Adipocyte (in vitro differentiated cells): Measurements from ENCODE around the gene KSR2.

ENCODE experiments used
- DNase-seq: peaks from one replicate; pipeline ENCODE4 v3.0.0-alpha.2; 2015; ENCODE audit warnings: low read depth
- H3K27me3 ChIP-seq: replicated peaks from 2 replicates; pipeline ENCODE4 v1.7.0; 2013; ENCODE audit warnings: mild to moderate bottlenecking, low read length, moderate library complexity; ENCODE audit not compliant: control insufficient read depth, insufficient read depth
- H3K36me3 ChIP-seq: 2 replicates; pipeline ENCODE4 v1.7.0; 2013; ENCODE audit warnings: low read length, mild to moderate bottlenecking, moderate library complexity; ENCODE audit not compliant: control insufficient read depth, insufficient read depth, severe bottlenecking
- H3K4me1 ChIP-seq: 2 replicates; pipeline ENCODE4 v1.7.0; 2013; ENCODE audit warnings: mild to moderate bottlenecking, low read length, moderate library complexity; ENCODE audit not compliant: control insufficient read depth, insufficient read depth
- H3K4me3 ChIP-seq: 2 replicates; pipeline ENCODE4 v1.7.0; 2013; ENCODE audit warnings: mild to moderate bottlenecking, low read length, moderate library complexity
- H3K9ac ChIP-seq: 2 replicates; pipeline ENCODE4 v1.7.0; 2013; ENCODE audit warnings: mild to moderate bottlenecking, low read length, moderate library complexity
- H3K9me3 ChIP-seq: 2 replicates; pipeline ENCODE4 v1.7.0; 2013; ENCODE audit warnings: mild to moderate bottlenecking, low read length, moderate library complexity; ENCODE audit not compliant: control insufficient read depth

Gene KSR2

DNA sequence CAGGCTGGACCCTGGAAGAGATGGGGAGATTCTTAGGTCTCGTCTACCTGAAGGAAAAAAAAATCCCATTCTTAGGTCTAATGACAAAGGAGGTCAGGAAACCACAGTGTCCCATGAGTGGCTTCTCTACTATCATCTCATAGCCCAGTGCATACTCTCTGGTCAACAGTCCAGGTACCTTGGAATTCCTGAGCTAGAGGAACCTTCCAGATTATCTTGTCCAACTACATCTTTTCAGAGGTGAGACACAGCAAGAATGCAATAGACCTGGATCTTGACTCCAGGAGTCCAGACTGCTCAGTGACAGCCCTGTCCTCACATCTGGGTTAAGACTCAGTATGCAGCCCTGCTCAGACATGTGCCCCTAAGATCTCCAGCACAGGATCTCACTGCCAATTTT, 429.9 kb downstream of the KSR2 start:
- H3K9me3 ChIP-seq: peaks cover 8% of the 10 kb centered on the region
- H3K4me1 ChIP-seq: no peaks in the 10 kb centered on the region
- H3K9ac ChIP-seq: no peak overlapping the region
- H3K36me3 ChIP-seq: no peaks in the 10 kb centered on the region
- H3K27me3 ChIP-seq: peaks cover 37% of the 10 kb centered on the region
- no peak for DNase-seq
- no peak overlapping the region for H3K4me3 ChIP-seq

DNA sequence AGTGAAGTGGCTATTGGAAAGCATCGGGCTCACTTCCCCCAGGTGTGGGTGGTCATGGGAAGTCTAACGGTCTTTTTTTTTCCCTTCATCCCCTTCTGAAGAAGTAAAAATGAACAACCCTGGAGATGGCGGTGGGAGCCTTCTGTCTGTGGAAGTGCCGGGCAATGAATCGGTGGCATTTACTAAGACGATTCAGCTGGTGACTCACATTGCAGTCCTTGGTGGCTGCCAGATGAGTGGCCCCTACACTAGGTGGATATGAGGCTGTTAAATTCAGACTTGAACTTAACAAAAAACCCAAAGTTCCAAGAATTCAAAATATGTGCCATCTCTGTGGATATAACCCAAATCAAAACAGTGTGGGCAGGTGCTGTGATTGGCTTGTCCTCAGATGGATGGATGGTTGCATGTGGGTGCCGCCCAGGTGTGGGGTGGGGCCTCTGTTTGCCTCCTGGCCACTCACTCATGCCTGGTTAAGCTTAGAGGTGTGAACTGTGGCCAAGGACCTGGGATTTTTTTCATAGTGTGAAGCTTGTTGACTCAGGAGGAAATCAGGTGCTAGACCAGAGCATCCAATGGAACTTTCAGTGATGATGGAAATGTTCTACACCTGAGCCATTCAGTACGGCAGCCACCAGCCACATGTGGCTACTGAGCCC, 430.6 kb downstream of the KSR2 start:
- Histone ChIP-seq H3K9me3 (peaks cover 3% of the 10 kb centered on the region), H3K9ac (no peak overlapping the region), H3K27me3 (peaks cover 39% of the 10 kb centered on the region), H3K4me1 (no peaks in the 10 kb centered on the region), H3K4me3 (no peak overlapping the region), H3K36me3 (no peaks in the 10 kb centered on the region)
- DNase-seq: no peak

DNA sequence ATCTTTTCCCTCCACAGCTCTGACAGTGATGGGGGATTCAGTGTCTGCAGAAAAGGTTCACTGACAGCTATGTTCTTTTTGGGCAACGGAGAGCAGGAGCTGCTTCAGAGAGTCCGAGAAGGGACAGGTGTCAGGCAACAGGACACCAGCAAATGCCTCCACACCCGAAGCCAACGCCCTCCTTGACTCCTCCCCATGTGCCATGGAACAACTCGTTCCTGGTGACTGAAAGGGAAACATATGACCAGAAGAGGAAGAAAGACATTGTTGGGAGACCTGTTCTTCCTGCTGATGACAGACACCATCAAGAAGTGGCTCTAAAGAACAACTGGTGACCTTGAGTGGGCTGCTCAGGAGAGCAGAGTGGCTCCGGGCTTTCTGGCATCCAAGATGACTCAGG, 435.1 kb downstream of the KSR2 start:
- Histone ChIP-seq H3K4me3 (no peak overlapping the region), H3K9me3 (peaks cover 6% of the 10 kb centered on the region), H3K27me3 (peaks cover 58% of the 10 kb centered on the region), H3K36me3 (no peaks in the 10 kb centered on the region), H3K4me1 (no peaks in the 10 kb centered on the region), H3K9ac (no peak overlapping the region)
- no peak for DNase-seq

DNA sequence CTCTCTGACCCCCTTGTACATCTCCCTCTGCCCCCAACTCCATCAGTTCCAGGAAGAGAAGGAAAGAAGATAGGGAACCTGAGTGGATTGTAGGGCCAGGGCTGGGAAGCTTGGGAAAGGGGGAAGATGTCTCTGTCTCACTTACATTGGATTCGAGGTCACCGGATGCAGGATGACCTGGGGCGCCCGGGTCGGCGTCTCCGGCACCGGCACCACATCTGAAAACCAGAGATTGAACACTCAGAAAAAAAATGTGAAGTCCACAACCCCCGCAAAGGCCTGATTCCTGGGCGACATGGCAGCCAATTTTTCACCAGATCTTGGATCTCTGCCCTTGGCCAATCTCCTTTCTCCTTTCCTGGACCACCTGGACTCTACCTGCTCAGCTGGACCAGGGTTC, 438.0 kb downstream of the KSR2 start:
- no peaks in the 10 kb centered on the region for H3K36me3 ChIP-seq
- H3K27me3 ChIP-seq: peaks cover 78% of the 10 kb centered on the region
- H3K9me3 ChIP-seq: peaks cover 6% of the 10 kb centered on the region
- no peak overlapping the region for H3K9ac ChIP-seq
- H3K4me3 ChIP-seq: no peak overlapping the region
- no peaks in the 10 kb centered on the region for H3K4me1 ChIP-seq
- DNase-seq: no peak

DNA sequence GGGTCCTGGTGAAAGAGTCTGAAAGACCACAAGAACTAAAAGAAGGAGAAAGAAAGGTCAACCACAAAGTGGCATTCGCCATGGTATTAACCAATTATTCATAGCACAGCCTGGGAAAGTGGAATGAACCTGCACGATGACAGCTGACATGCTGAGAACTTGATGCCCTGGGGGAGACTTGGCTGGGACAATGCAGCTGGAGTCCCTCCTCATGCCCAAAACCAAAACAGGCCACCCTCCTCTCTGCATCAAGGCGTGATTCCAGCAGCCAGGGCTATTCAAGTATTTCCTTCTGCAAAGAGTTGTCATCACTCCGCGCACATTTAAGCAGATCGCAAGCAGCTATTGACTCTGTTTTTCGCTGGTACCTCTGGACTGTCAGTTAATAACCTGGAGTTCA, 440.3 kb downstream of the KSR2 start:
- DNase-seq: no peak

DNA sequence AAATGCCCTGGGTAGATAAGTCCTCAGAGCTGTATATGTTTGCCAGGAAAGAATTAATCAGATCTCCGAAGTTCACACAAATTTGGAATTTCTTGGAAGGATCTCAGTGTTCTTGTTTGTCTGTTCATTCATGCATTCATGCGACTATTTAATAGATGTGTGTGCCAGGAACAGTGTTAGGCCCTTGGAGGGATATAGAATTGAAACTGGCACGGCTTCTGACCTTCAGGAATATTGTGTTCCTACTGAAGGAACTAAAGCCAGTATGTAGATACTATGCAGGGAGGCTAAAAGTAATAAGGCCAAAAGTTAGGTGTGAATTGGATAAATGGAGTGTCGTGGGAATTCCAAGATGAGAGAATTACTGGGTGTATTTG, 441.3 kb downstream of the KSR2 start:
- Histone ChIP-seq H3K9ac (no peak overlapping the region), H3K36me3 (no peaks in the 10 kb centered on the region), H3K9me3 (peaks cover 6% of the 10 kb centered on the region)

More for the DNA sequence above, 440.3 kb downstream of the KSR2 start:
- H3K4me1 ChIP-seq: peaks cover 6% of the 10 kb centered on the region
- H3K4me3 ChIP-seq: no peak overlapping the region
- H3K27me3 ChIP-seq: peaks cover 73% of the 10 kb centered on the region
- H3K36me3 ChIP-seq: no peaks in the 10 kb centered on the region
- no peak overlapping the region for H3K9ac ChIP-seq
- peaks cover 6% of the 10 kb centered on the region for H3K9me3 ChIP-seq

DNA sequence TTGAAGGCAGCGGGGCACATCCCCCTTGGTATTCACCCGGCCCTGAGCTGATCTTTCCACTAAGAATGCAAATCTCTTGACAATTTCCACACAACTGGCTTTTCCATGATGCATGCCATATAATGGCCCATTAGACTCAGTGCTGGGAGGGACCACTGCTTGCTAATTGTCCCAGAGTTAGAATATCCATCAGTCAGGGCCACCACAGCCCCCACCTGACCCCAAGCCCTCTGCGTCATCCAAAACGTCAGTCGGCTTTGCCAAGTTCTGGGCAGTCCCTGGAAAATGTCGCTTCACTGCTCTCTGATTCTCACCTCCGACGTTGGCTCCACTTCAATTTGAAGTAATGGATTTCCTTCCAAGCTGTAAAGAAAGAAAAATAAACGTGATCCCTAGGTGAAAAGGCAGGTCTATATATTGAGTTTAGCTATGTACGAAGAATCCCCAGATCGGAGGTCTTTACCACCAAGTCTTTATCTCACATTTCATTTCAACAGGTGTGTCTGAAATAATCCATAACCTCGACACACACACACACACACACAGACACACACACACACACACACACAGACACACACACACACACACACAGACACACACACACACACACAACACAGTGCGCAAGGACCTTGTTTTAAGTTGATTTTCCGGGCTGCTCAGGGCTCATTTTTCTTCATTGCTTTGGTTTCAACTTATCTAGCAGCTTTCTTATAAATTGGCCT, 441.9 kb downstream of the KSR2 start:
- DNase-seq: no peak
- H3K27me3 ChIP-seq: peaks cover 58% of the 10 kb centered on the region
- peaks cover 21% of the 10 kb centered on the region for H3K4me1 ChIP-seq
- H3K9ac ChIP-seq: no peak overlapping the region
- no peak overlapping the region for H3K4me3 ChIP-seq
- peaks cover 1% of the 10 kb centered on the region for H3K9me3 ChIP-seq
- H3K36me3 ChIP-seq: no peaks in the 10 kb centered on the region

More for the DNA sequence above, 441.3 kb downstream of the KSR2 start:
- H3K27me3 ChIP-seq: peaks cover 62% of the 10 kb centered on the region
- no peak for DNase-seq
- peaks cover 16% of the 10 kb centered on the region for H3K4me1 ChIP-seq
- H3K4me3 ChIP-seq: no peak overlapping the region

DNA sequence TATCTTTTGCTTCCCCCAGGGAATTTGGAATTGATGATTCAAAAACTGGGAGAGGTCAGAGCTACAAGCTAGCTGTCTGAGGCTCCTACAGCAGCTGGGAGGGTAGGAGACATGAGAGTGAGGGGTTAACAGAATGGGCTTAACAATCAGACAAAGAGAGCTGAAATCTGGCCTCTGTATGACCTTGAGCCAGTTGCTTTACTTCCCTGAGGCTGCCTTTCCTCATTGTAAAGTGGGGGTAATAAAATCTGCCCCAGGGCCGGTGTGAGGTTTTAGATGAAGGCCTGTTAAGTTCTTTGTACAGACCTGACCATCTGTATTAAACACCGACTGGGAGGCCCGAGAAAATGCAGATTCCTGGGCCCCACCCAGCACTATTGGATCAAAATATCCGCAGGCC, 443.0 kb downstream of the KSR2 start:
- Histone ChIP-seq H3K9ac (no peak overlapping the region), H3K36me3 (no peaks in the 10 kb centered on the region), H3K4me1 (peaks cover 31% of the 10 kb centered on the region), H3K4me3 (no peak overlapping the region), H3K27me3 (peaks cover 49% of the 10 kb centered on the region), H3K9me3 (no peaks in the 10 kb centered on the region)
- DNase-seq: no peak

DNA sequence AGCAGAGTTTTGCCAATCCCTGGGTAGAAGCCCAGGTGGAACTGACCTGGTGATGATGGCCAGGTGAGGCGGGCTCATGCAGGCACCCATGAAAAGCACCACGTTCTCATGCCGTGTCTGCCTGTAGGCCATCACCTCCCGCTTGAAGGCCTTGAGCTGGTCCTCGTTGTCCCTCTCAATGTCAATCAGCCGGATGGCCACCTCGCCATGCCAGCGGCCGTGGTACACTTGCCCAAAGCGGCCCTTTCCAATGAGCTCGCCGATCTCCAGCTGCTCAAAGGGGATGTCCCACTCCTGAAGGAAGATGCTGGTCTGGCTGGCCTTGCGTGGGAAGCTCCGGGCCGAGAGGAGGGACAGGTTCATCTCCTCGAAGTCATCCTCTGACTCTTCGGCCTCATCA, 444.0 kb downstream of the KSR2 start:
- no peak for DNase-seq
- peaks cover 53% of the 10 kb centered on the region for H3K27me3 ChIP-seq
- no peaks in the 10 kb centered on the region for H3K36me3 ChIP-seq
- no peak overlapping the region for H3K9ac ChIP-seq
- H3K4me1 ChIP-seq: peaks cover 38% of the 10 kb centered on the region
- no peak overlapping the region for H3K4me3 ChIP-seq
- H3K9me3 ChIP-seq: no peaks in the 10 kb centered on the region

DNA sequence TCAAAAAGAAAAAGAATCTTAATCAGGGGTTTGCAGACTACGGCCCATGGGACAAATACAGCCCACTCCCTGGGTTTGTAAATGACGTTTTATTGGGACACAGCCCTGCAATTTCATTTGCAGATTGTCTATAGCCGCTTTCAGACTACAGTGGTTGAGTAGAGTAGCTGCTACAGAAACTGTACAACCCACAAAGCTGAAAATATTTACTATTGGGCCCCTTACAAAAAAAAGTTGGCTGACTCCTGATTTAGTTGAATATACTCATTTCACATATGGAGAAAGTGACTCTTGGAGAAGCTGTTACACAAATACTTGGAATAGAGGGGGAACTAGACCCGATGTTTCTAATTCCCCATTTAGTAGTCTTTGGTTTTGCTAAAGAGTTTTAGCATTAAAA, 444.8 kb downstream of the KSR2 start:
- no peak overlapping the region for H3K9ac ChIP-seq
- no peaks in the 10 kb centered on the region for H3K36me3 ChIP-seq
- no peak overlapping the region for H3K4me3 ChIP-seq
- peaks cover 52% of the 10 kb centered on the region for H3K27me3 ChIP-seq
- H3K4me1 ChIP-seq: peaks cover 40% of the 10 kb centered on the region
- no peaks in the 10 kb centered on the region for H3K9me3 ChIP-seq
- no peak for DNase-seq

DNA sequence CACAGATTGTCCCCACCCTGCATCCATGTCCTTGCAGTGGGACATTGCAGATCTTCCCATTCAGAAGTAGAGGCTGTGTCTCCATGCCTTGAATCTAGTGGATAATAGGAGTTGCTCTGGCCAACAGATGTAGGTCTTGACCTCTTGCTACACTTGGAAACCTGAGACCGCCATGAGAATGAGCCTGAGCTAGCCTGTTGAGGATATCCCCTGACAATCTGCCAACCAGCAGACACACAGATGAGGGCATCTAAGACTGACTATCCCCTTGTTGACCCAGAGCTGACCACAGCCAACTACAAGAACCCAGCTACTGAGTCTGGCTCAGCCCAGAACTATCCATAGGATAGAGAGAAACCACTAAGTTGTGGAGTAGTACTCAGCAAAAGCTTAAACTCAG, 446.2 kb downstream of the KSR2 start:
- Histone ChIP-seq H3K27me3 (peaks cover 51% of the 10 kb centered on the region), H3K9me3 (no peaks in the 10 kb centered on the region), H3K4me3 (peak overlapping the region; percentile 20), H3K36me3 (no peaks in the 10 kb centered on the region), H3K4me1 (peaks cover 44% of the 10 kb centered on the region), H3K9ac (no peak overlapping the region)
- DNase-seq: no peak
